B cell (primary cell): ENCODE data around the gene RANBP9. TPM values are rescaled to one million over a fixed set of nuclear protein-coding genes. Genes with fewer than 3 reads are reported as not detected.

Experiments
- ATAC-seq: fragments of 200-7000 bp; cut with Tn5 transposase; one replicate; pipeline ENCODE4 v1.10.0; 2021; ENCODE audit warnings: low read depth, mild to moderate bottlenecking, moderate number of reproducible peaks, moderate library complexity
- CTCF ChIA-PET: fragments of 350-600 bp; sonication (Branson Sonifier 250); formaldehyde crosslinking; loops from one replicate; lab custom pipeline; 2021; ENCODE audit warnings: antibody characterized with exemption, inconsistent platforms; lab: Charles Lee
- POLR2A ChIA-PET: fragments of 350-600 bp; sonication (Branson Sonifier 250); formaldehyde crosslinking; loops from one replicate; lab custom pipeline; 2021; ENCODE audit warnings: antibody characterized with exemption; lab: Charles Lee
- DNase-seq: peaks from one replicate; pipeline ENCODE4 v3.0.0; 2013
- H2AFZ ChIP-seq: 2 replicates; pipeline ENCODE4 v1.6.1; 2012; ENCODE audit warnings: mild to moderate bottlenecking, low read depth, low read length; ENCODE audit not compliant: insufficient read depth, poor library complexity, severe bottlenecking
- H3K27ac ChIP-seq, 2 donors: 1 replicate in 1 of 2; 2 replicates in 1 of 2; pipeline ENCODE4 v1.5.1; 2012 to 2013; ENCODE audit warnings: low read length in 2 of 2, mild to moderate bottlenecking in 2 of 2, moderate library complexity in 1 of 2
- H3K27me3 ChIP-seq, 4 experiments: fragments of 200-600 bp in 1 of 4; sonication (generic) in 1 of 4; replicated peaks in 1 of 4; 1 replicate in 2 of 4; 2 replicates in 2 of 4; pipeline versions ENCODE4 v1.6.1 to v1.7.0; 2013 to 2016; ENCODE audit warnings: low read length in 3 of 4, mild to moderate bottlenecking in 2 of 4, mixed read lengths in 1 of 4, moderate library complexity in 1 of 4; ENCODE audit not compliant: insufficient read depth in 4 of 4, control insufficient read depth in 3 of 4; ENCODE audit errors: control extremely low read depth in 1 of 4
- H3K36me3 ChIP-seq, 2 experiments: replicated peaks in 1 of 2; 1 replicate in 1 of 2; 2 replicates in 1 of 2; pipeline versions ENCODE4 v1.6.1 to v1.7.1; 2013; ENCODE audit warnings: low read length in 1 of 2; ENCODE audit not compliant: insufficient read depth in 2 of 2, control insufficient read depth in 1 of 2; ENCODE audit errors: control extremely low read depth in 1 of 2, extremely low read depth in 1 of 2
- H3K4me1 ChIP-seq, 2 donors: fragments of 200-600 bp in 1 of 2; sonication (generic) in 1 of 2; 1 replicate in 1 of 2; 2 replicates in 1 of 2; pipeline versions ENCODE4 v1.5.1 to v1.6.1; 2013 to 2017; ENCODE audit warnings: low read length in 2 of 2; ENCODE audit not compliant: control insufficient read depth in 2 of 2, insufficient read depth in 2 of 2
- H3K4me2 ChIP-seq: replicated peaks from 2 replicates; pipeline ENCODE3; 2012; ENCODE audit warnings: mild to moderate bottlenecking, low read depth, low read length; ENCODE audit not compliant: poor library complexity, severe bottlenecking
- H3K4me3 ChIP-seq, 5 experiments: fragments of 200-600 bp in 1 of 5; sonication (generic) in 1 of 5; 1 replicate in 3 of 5; 2 replicates in 2 of 5; pipeline versions ENCODE4 v1.5.1 to v1.7.0; 2011 to 2016; ENCODE audit warnings: low read length in 4 of 5, mild to moderate bottlenecking in 4 of 5, low read depth in 2 of 5, control low read depth in 1 of 5, moderate library complexity in 1 of 5; ENCODE audit not compliant: insufficient read depth in 1 of 5; ENCODE audit errors: control extremely low read depth in 1 of 5, extremely low read depth in 1 of 5
- H3K79me2 ChIP-seq: fragments of 200-600 bp; sonication (generic); one replicate; pipeline ENCODE4 v1.6.0; 2016; ENCODE audit warnings: low read length; ENCODE audit not compliant: control insufficient read depth, insufficient read depth
- H3K9ac ChIP-seq: fragments of 200-600 bp; sonication (generic); 2 replicates; pipeline ENCODE4 v1.6.1; 2017; ENCODE audit warnings: mild to moderate bottlenecking, low read length, moderate library complexity
- H3K9me3 ChIP-seq, 3 donors: one replicate each; pipeline versions ENCODE4 v1.6.1 to v1.7.1; 2013; ENCODE audit warnings: low read length in 2 of 3; ENCODE audit not compliant: control insufficient read depth in 2 of 3, insufficient read depth in 1 of 3; ENCODE audit errors: control extremely low read depth in 1 of 3
- H4K20me1 ChIP-seq: 2 replicates; pipeline ENCODE4 v1.6.0; 2012; ENCODE audit warnings: mild to moderate bottlenecking, low read length; ENCODE audit not compliant: insufficient read depth, control insufficient read depth, poor library complexity, severe bottlenecking
- H3K27ac Mint-ChIP-seq: one replicate; pipeline ENCODE4 v1.8.0; 2021; ENCODE audit warnings: mixed read lengths
- H3K27me3 Mint-ChIP-seq: one replicate; pipeline ENCODE4 v1.8.0; 2021; ENCODE audit warnings: mixed read lengths
- H3K4me1 Mint-ChIP-seq: one replicate; pipeline ENCODE4 v1.8.0; 2021; ENCODE audit warnings: mixed read lengths
- H3K4me3 Mint-ChIP-seq: one replicate; pipeline ENCODE4 v1.8.0; 2021; ENCODE audit warnings: mixed read lengths
- H3K9me3 Mint-ChIP-seq: one replicate; pipeline ENCODE4 v1.8.0; 2022; ENCODE audit warnings: mixed read lengths; ENCODE audit not compliant: insufficient read depth
- CTCF ChIP-seq: fragments of 200-600 bp; IDR thresholded peaks from one replicate; pipeline ENCODE4 v1.8.0; 2022; ENCODE audit warnings: antibody characterized with exemption, mild to moderate bottlenecking
- EZH2 ChIP-seq: IDR thresholded peaks from 2 replicates; pipeline ENCODE4 v1.6.1; 2012; ENCODE audit warnings: borderline replicate concordance, low read depth, mild to moderate bottlenecking, moderate library complexity, low read length; ENCODE audit not compliant: insufficient read depth, poor library complexity, severe bottlenecking
- WGBS: methylation state at CpG from one replicate; pipeline ENCODE4 v1.1.5; 2013; ENCODE audit warnings: missing lambda C conversion rate; ENCODE audit not compliant: insufficient coverage; 5-methylcytosine and 5-hydroxymethylcytosine counted together
- intact Hi-C: fragments of 100-400 bp; cut with micrococcal nuclease; formaldehyde crosslinking; loops from one replicate; pipeline ENCODE4 v1.10.0; 2022
- polyA plus RNA-seq: library from polyadenylated mRNA; depleted of rRNA; stranded (reverse); fragments of >200 nt; gene quantifications from 2 replicates; pipeline ENCODE4 v1.2.3, GENCODE V29; 2012
- total RNA-seq, 2 donors: library from RNA; stranded (reverse); fragments of 120-200 nt in 1 of 2; gene quantifications; 1 replicate in 1 of 2; 2 replicates in 1 of 2; pipeline versions ENCODE4 v1.2.3 to v1.2.4, GENCODE V29; 2013 to 2022

The RANBP9 gene
- total and polyA plus RNA-seq, 2 donors (not counting 1 experiment from before 2014, with no cell fraction given): 20.0 to 34.1 TPM

GRCh38 chr6:13676551-13677156 lies 35.0 kb downstream of the RANBP9 start:
- peaks cover 43% of the 10 kb centered on the region for H3K4me1 Mint-ChIP-seq
- no peak overlapping the region for H3K27ac Mint-ChIP-seq
- Histone ChIP-seq H3K4me1 (peaks cover 2 to 7% of the 10 kb centered on the region in 2 donors), H4K20me1 (peaks cover 11% of the 10 kb centered on the region), H2AFZ (no peak overlapping the region), H3K27me3 (no peaks in the 10 kb centered on the region), H3K79me2 (peaks cover 97% of the 10 kb centered on the region), H3K4me2 (no peak overlapping the region), H3K9me3 (peaks cover 4 to 14% (median 9%) of the 10 kb centered on the region in 3 donors), H3K9ac (no peak overlapping the region), H3K36me3 (no peaks in the 10 kb centered on the region), H3K4me3 (no peak overlapping the region), H3K27ac (no peak overlapping the region)
- intact Hi-C loops: no loop called here
- ATAC-seq (no peak), DNase-seq (no peak)
- H3K27me3 Mint-ChIP-seq: no peaks in the 10 kb centered on the region
- H3K9me3 Mint-ChIP-seq: peaks cover 14% of the 10 kb centered on the region
- TF ChIP-seq EZH2 (no peak), CTCF (no peak)
- WGBS: no CpG with 5 or more reads among the region's 3 CpGs
- POLR2A ChIA-PET: no interaction called here
- H3K4me3 Mint-ChIP-seq: no peak overlapping the region
- CTCF ChIA-PET: interaction anchor here (0.6 kb wide), 1 partner anchor 17 kb away, joined by 3 read pairs; no protein-coding TSS in a partner anchor

- H2AFZ ChIP-seq: no peak overlapping the region
- no peak overlapping the region for H3K4me3 Mint-ChIP-seq
- intact Hi-C loops: no loop called here
These were observed 37.0 kb downstream of the RANBP9 start for GRCh38 chr6:13674533-13675190.

More at GRCh38 chr6:13674533-13675190, 37.0 kb downstream of the RANBP9 start:
- peaks cover 97% of the 10 kb centered on the region for H3K79me2 ChIP-seq
- peaks cover 0 to 5% of the 10 kb centered on the region in 2 experiments for H3K36me3 ChIP-seq
- no peaks in the 10 kb centered on the region for H3K4me1 ChIP-seq
- H3K4me1 Mint-ChIP-seq: peaks cover 38% of the 10 kb centered on the region
- peaks cover 22% of the 10 kb centered on the region for H4K20me1 ChIP-seq
- no peaks in the 10 kb centered on the region for H3K27me3 ChIP-seq
- POLR2A ChIA-PET: no interaction called here
- TF ChIP-seq CTCF: no peak
- TF ChIP-seq EZH2: no peak
- H3K9me3 Mint-ChIP-seq: peaks cover 10% of the 10 kb centered on the region
- no peaks in the 10 kb centered on the region for H3K27me3 Mint-ChIP-seq
- H3K9me3 ChIP-seq: peaks cover 5 to 15% (median 9%) of the 10 kb centered on the region in 3 donors
- H3K9ac ChIP-seq: no peak overlapping the region
- WGBS: 91% methylated on average over 2 of the region's 2 CpGs
- H3K4me3 ChIP-seq: no peak overlapping the region
- no peak for DNase-seq
- CTCF ChIA-PET: no interaction called here
- H3K27ac ChIP-seq: no peak overlapping the region
- H3K27ac Mint-ChIP-seq: no peak overlapping the region
- no peak for ATAC-seq
- no peak overlapping the region for H3K4me2 ChIP-seq
